ENCODE data around the gene CHIT1. TPM values are rescaled to one million over a fixed set of nuclear protein-coding genes. Genes with fewer than 3 reads are reported as not detected.

Gene CHIT1
- total and polyA plus RNA-seq, 9 of the 15 experiments (the other 6 are each of a cell fraction or from before 2014, with no cell fraction given): not detected

DNA sequence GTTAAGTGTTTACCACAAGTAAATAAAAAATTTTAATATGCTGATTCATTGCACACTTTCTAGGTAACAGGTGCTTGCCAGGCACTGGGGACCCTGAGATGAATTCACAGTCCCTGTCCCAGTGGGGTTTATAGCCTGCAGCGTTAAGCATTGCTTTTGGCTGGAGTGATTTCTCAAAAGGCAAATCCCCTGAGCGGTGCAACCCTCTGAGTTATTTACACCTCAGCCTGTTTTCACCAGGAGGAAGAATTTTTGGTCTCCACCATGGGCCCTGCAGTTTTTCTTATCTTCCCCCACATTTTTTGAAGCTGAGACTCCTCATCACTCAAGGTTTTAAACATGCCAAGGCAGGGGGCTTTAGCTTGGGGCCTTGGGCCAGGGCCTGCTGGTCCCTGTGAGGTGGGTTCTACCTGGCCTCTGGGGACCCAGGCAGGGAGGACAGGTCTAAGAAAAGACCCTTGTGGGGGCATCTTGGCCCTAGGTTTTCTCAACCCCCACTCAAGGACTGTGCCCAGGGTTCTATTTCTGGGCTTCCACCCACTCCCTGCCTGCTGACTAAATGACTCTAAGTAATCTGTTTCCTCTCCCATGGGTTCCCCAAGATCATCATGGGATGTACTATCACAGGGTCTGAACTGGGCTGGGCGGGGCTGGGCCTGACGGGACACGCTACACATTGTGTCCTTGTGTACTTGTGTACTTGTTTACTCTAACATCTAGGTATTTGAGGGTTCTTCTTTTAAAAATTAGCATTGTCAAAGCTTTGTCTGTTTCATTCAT lies 10.2 kb upstream of the CHIT1 start (continued):
- no peak for TF ChIP-seq RCOR1 (IDR thresholded peaks at IDR 0.05; ENCODE audit: borderline replicate concordance in 1 of 2, low read depth in 2 of 2, low read length in 2 of 2)

GRCh38 chr1:203239081-203239480 lies 9.6 kb upstream of the CHIT1 start:
- H3K27ac ChIP-seq (ENCODE audit: extremely low read depth, low read depth, low read length): no peak overlapping the region
- no peak overlapping the region for H3K4me2 ChIP-seq (ENCODE audit: insufficient read depth, low read length)
- in situ Hi-C loops (cut with MboI): no loop called here
- ChIA-PET POLR2A (interaction anchor here (1.5 kb wide), 1 partner anchor 1113 kb away, joined by 4 read pairs; no protein-coding TSS in a partner anchor), CTCF (ENCODE audit: low intra/inter-chr PET ratio) (no interaction called here)
- intact Hi-C loops (cut with micrococcal nuclease): no loop called here
- H3K4me3 ChIP-seq: no peak overlapping the region
- H4K20me1 ChIP-seq (replicated peaks; ENCODE audit: control insufficient read depth, insufficient read depth, low read length): no peaks in the 10 kb centered on the region
- no peak for TF ChIP-seq PHF8 (IDR thresholded peaks at IDR 0.05; ENCODE audit: borderline replicate concordance, low read length)
- TF ChIP-seq IFI16 (CRISPR knock-in tag; IDR thresholded peaks at IDR 0.05): no peak
- no peak for TF ChIP-seq RBM22 (IDR thresholded peaks at IDR 0.05; ENCODE audit: low read depth, low read length, poor library complexity, severe bottlenecking)
- no peak for TF ChIP-seq ELF4 (CRISPR knock-in tag; IDR thresholded peaks at IDR 0.05)
- TF ChIP-seq MEIS2 (IDR thresholded peaks at IDR 0.05; ENCODE audit: partially characterized antibody): no peak
- TF ChIP-seq GATAD2A (IDR thresholded peaks at IDR 0.05): no peak
- TF ChIP-seq POLR2H (tag; IDR thresholded peaks at IDR 0.05; ENCODE audit: low read depth): no peak
- no peak for TF ChIP-seq SREBF1 (IDR thresholded peaks at IDR 0.05; ENCODE audit: borderline replicate concordance, low read depth, low read length)
- TF ChIP-seq ZKSCAN1 (IDR thresholded peaks at IDR 0.05; ENCODE audit: low read depth, low read length): no peak
- TF ChIP-seq ZBTB2 (IDR thresholded peaks at IDR 0.05): no peak
- TF ChIP-seq, protein P1, sequence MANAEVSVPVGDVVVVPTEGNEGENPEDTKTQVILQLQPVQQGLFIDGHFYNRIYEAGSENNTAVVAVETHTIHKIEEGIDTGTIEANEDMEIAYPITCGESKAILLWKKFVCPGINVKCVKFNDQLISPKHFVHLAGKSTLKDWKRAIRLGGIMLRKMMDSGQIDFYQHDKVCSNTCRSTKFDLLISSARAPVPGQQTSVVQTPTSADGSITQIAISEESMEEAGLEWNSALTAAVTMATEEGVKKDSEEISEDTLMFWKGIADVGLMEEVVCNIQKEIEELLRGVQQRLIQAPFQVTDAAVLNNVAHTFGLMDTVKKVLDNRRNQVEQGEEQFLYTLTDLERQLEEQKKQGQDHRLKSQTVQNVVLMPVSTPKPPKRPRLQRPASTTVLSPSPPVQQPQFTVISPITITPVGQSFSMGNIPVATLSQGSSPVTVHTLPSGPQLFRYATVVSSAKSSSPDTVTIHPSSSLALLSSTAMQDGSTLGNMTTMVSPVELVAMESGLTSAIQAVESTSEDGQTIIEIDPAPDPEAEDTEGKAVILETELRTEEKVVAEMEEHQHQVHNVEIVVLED (CRISPR knock-in tag; IDR thresholded peaks at IDR 0.05): no peak
- no peaks in the 10 kb centered on the region for H3K27me3 ChIP-seq (ENCODE audit: control insufficient read depth in 2 of 2, insufficient read depth in 2 of 2, low read length in 2 of 2)
- H3K9me3 ChIP-seq (replicated peaks; ENCODE audit: control insufficient read depth, insufficient read depth, low read depth, low read length): peaks cover 2% of the 10 kb centered on the region; the same call in 1 of the 2 replicates
- H3K36me3 ChIP-seq (ENCODE audit: control insufficient read depth, insufficient read depth, low read length): no peaks in the 10 kb centered on the region
- no peaks in the 10 kb centered on the region for H3K79me2 ChIP-seq (ENCODE audit: control insufficient read depth, insufficient read depth, low read length)
- H3K4me1 ChIP-seq (replicated peaks in 1 of 2; ENCODE audit: control insufficient read depth in 2 of 2, insufficient read depth in 2 of 2, low read length in 2 of 2): no peaks in the 10 kb centered on the region
- WGBS (ENCODE audit: insufficient coverage, low coverage, missing lambda C conversion rate): 2% methylated on average over 4 of the region's 4 CpGs
- FAIRE-seq (no peak), ATAC-seq (no peak), DNase-seq (ENCODE audit: extremely low read depth in 1 of 4, low spot score in 3 of 4) (no peak)
- BruUV-seq (replicated peaks): no TSS peak
- no peak overlapping the region for H3K9ac ChIP-seq (ENCODE audit: insufficient read depth in 1 of 2, low read depth in 2 of 2, low read length in 2 of 2)
- no peak overlapping the region for H2AFZ ChIP-seq (ENCODE audit: low read depth, low read length)
- no peaks in the 10 kb centered on the region for H3K9me1 ChIP-seq (ENCODE audit: control insufficient read depth, insufficient read depth, low read length)
